ENCODE measurements around the gene BYSL.

DNA sequence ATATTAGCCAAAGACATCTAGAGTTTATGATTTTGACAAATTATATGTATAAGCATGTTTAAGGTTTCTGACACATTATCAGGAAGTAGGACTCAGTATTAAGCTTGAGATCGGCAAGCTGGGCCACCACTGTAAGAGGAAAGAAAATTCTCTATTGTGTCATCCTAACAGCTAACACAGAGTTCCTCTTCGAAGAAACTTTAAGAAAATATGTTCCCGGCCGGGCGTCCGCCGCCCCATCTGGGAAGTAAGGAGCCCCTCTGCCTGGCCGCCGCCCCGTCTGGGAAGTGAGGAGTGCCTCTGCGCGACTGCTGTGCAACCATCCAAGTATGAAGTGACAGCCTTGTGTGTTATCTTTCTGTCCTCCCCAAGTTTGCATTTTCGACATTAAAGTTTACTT, 49.2 kb upstream of the BYSL start:
- TF ChIP-seq, protein P1, sequence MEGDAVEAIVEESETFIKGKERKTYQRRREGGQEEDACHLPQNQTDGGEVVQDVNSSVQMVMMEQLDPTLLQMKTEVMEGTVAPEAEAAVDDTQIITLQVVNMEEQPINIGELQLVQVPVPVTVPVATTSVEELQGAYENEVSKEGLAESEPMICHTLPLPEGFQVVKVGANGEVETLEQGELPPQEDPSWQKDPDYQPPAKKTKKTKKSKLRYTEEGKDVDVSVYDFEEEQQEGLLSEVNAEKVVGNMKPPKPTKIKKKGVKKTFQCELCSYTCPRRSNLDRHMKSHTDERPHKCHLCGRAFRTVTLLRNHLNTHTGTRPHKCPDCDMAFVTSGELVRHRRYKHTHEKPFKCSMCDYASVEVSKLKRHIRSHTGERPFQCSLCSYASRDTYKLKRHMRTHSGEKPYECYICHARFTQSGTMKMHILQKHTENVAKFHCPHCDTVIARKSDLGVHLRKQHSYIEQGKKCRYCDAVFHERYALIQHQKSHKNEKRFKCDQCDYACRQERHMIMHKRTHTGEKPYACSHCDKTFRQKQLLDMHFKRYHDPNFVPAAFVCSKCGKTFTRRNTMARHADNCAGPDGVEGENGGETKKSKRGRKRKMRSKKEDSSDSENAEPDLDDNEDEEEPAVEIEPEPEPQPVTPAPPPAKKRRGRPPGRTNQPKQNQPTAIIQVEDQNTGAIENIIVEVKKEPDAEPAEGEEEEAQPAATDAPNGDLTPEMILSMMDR (IDR thresholded peaks at IDR 0.05): no peak
- TF ChIP-seq POLR2A (IDR thresholded peaks at IDR 0.05): no peak

Measured in thyroid gland (tissue), 4 donors.